SK-N-SH (cell line): ENCODE results near the gene PHAF1.

Experiments
- CTCF ChIP-seq: fragments of 200-600 bp; sonication (generic); IDR thresholded peaks from 2 replicates; pipeline ENCODE4 v1.6.1; 2017; ENCODE audit warnings: antibody characterized with exemption, mild to moderate bottlenecking, moderate library complexity
- EP300 ChIP-seq, 2 experiments: IDR thresholded peaks; 2 replicates each; pipeline versions ENCODE4 v1.4.0 to v1.6.1; 2012; ENCODE audit warnings: borderline replicate concordance in 1 of 2, low read depth in 1 of 2, low read length in 1 of 2
- EZH2phosphoT487 ChIP-seq: fragments of 200-600 bp; sonication (generic); IDR thresholded peaks from 2 replicates; pipeline ENCODE4 v1.6.1; 2017; ENCODE audit warnings: low read depth, mixed run types, mild to moderate bottlenecking, antibody characterized with exemption, moderate library complexity, borderline replicate concordance
- FOXJ3 ChIP-seq: sonication (generic); formaldehyde crosslinking; IDR thresholded peaks from 2 replicates; pipeline ENCODE4 v1.5.1; 2020; ENCODE audit warnings: mild to moderate bottlenecking, missing genetic modification reagents
- GATA2 ChIP-seq: sonication (generic); formaldehyde crosslinking; IDR thresholded peaks from 2 replicates; pipeline ENCODE4 v1.5.0; 2020; ENCODE audit warnings: mild to moderate bottlenecking, missing genetic modification reagents
- MAX ChIP-seq: IDR thresholded peaks from 2 replicates; pipeline ENCODE4 v1.4.0; 2012; ENCODE audit warnings: low read depth
- NFIC ChIP-seq: IDR thresholded peaks from 2 replicates; pipeline ENCODE4 v1.4.0; 2012; ENCODE audit warnings: borderline replicate concordance
- PBX3 ChIP-seq: IDR thresholded peaks from 2 replicates; pipeline ENCODE4; 2012
- RAD21 ChIP-seq: IDR thresholded peaks from 2 replicates; pipeline ENCODE4 v1.6.1; 2012; ENCODE audit warnings: mild to moderate bottlenecking, low read length
- SMC3 ChIP-seq: IDR thresholded peaks from 2 replicates; pipeline ENCODE4 v1.6.1; 2012; ENCODE audit warnings: low read depth, low read length, improper control_type of control experiment
- TAF1 ChIP-seq: IDR thresholded peaks from 2 replicates; pipeline ENCODE4 v1.6.1; 2012; ENCODE audit warnings: low read depth, mild to moderate bottlenecking, low read length, moderate library complexity, borderline replicate concordance
- TCF12 ChIP-seq: IDR thresholded peaks from 2 replicates; pipeline ENCODE4 v1.4.0; 2012
- YY1 ChIP-seq: IDR thresholded peaks from 2 replicates; pipeline ENCODE4 v1.4.0; 2012; ENCODE audit warnings: low read depth, mild to moderate bottlenecking

GRCh38 chr16:67163999-67164558 is 54.3 kb downstream of the PHAF1 start:
- TF ChIP-seq GATA2 (CRISPR knock-in tag): no peak
- no peak for TF ChIP-seq CTCF
- no peak for TF ChIP-seq EP300 (IDR thresholded peaks at IDR 0.05; ENCODE audit: borderline replicate concordance in 1 of 2, low read depth in 1 of 2, low read length in 1 of 2)
- no peak for TF ChIP-seq NFIC
- TF ChIP-seq TAF1: no peak
- no peak for TF ChIP-seq SMC3
- no peak for TF ChIP-seq FOXJ3
- no peak for TF ChIP-seq RAD21
- no peak for TF ChIP-seq YY1
- no peak for TF ChIP-seq PBX3
- no peak for TF ChIP-seq TCF12
- TF ChIP-seq MAX: no peak
- no peak for TF ChIP-seq EZH2phosphoT487
